A673 (cell line): Measurements from ENCODE around the gene MTM1. TPM values are rescaled to one million over a fixed set of nuclear protein-coding genes. Genes with fewer than 3 reads are reported as not detected.

Experiments used
- BruUV-seq: library from RNA; stranded (reverse); fragments of 400-500 nt; replicated peaks from 2 replicates; lab custom pipeline; 2021; lab: Mats Ljungman, UMichigan
- CTCF ChIA-PET: fragments of 300-600 bp; sonication (Branson Sonifier 250); formaldehyde crosslinking; loops from one replicate; lab custom pipeline; 2022; ENCODE audit warnings: antibody characterized with exemption; lab: Charles Lee
- POLR2A ChIA-PET: fragments of 300-600 bp; sonication (Branson Sonifier 250); formaldehyde crosslinking; loops from one replicate; lab custom pipeline; 2022; ENCODE audit warnings: antibody characterized with exemption; ENCODE audit not compliant: low non-redundant PET; lab: Charles Lee
- DNase-seq: peaks from one replicate; pipeline ENCODE4 v3.0.0-alpha.2; 2015; ENCODE audit warnings: low spot score
- H3K27ac ChIP-seq: fragments of 200-600 bp; sonication (generic); 2 replicates; pipeline ENCODE4 v1.5.1; 2016; ENCODE audit warnings: mixed run types, low read depth, mild to moderate bottlenecking, mixed read lengths, antibody characterized with exemption, low read length; ENCODE audit not compliant: poor library complexity, severe bottlenecking
- H3K27me3 ChIP-seq: fragments of 200-600 bp; sonication (generic); replicated peaks from 2 replicates; pipeline ENCODE4 v1.6.1; 2017; ENCODE audit warnings: mixed run types, low read depth, mild to moderate bottlenecking, mixed read lengths, antibody characterized with exemption, low read length; ENCODE audit not compliant: insufficient read depth, poor library complexity
- H3K36me3 ChIP-seq: fragments of 200-600 bp; sonication (generic); 2 replicates; pipeline ENCODE4 v1.6.1; 2016; ENCODE audit warnings: mixed run types, mild to moderate bottlenecking, mixed read lengths, antibody characterized with exemption, low read length; ENCODE audit not compliant: insufficient read depth, poor library complexity, severe bottlenecking
- H3K4me1 ChIP-seq: fragments of 200-600 bp; sonication (generic); 2 replicates; pipeline ENCODE4 v1.6.1; 2017; ENCODE audit warnings: mixed run types, mild to moderate bottlenecking, mixed read lengths, antibody characterized with exemption, low read length; ENCODE audit not compliant: insufficient read depth, poor library complexity, severe bottlenecking
- H3K4me3 ChIP-seq: fragments of 200-600 bp; sonication (generic); 2 replicates; pipeline ENCODE4 v1.5.1; 2016; ENCODE audit warnings: low read depth, mixed run types, mild to moderate bottlenecking, mixed read lengths, low read length; ENCODE audit not compliant: poor library complexity, severe bottlenecking
- H3K9me3 ChIP-seq: fragments of 200-600 bp; sonication (generic); 2 replicates; pipeline ENCODE4 v1.6.1; 2016; ENCODE audit warnings: mixed run types, low read depth, mild to moderate bottlenecking, mixed read lengths, antibody characterized with exemption, low read length; ENCODE audit not compliant: poor library complexity, severe bottlenecking
- CTCF ChIP-seq: fragments of 300-800, 200-600 bp; sonication (generic); conservative IDR thresholded peaks from 2 replicates; pipeline ENCODE4 v1.5.1; 2017; ENCODE audit warnings: low read depth, mild to moderate bottlenecking, antibody characterized with exemption, low read length, moderate library complexity, mixed read lengths
- EZH2 ChIP-seq: fragments of 200-600 bp; sonication (generic); IDR thresholded peaks from 2 replicates; pipeline ENCODE4 v1.6.1; 2017; ENCODE audit warnings: borderline replicate concordance, low read depth, mild to moderate bottlenecking, mixed read lengths, antibody characterized with exemption, low read length; ENCODE audit not compliant: poor library complexity, severe bottlenecking
- intact Hi-C: fragments of 100-400 bp; cut with micrococcal nuclease; formaldehyde crosslinking; loops from one replicate; pipeline ENCODE4 v1.10.0; 2022; ENCODE audit not compliant: unreplicated experiment
- total RNA-seq: library from RNA; stranded (reverse); gene quantifications from 2 replicates; pipeline ENCODE4 v1.2.3, GENCODE V29; 2021

Gene MTM1
- total RNA-seq, 1 experiment from 2014 or later: 7.1 TPM

GRCh38 chrX:150647331-150647730 lies 78.9 kb downstream of the MTM1 start:
- no peaks in the 10 kb centered on the region for H3K27me3 ChIP-seq
- CTCF ChIA-PET: no interaction called here
- TF ChIP-seq CTCF: no peak
- TF ChIP-seq EZH2: no peak
- POLR2A ChIA-PET: no interaction called here
- H3K4me1 ChIP-seq: no peaks in the 10 kb centered on the region
- no peaks in the 10 kb centered on the region for H3K36me3 ChIP-seq
- no peak overlapping the region for H3K4me3 ChIP-seq
- no peaks in the 10 kb centered on the region for H3K9me3 ChIP-seq
- no peak for DNase-seq
- H3K27ac ChIP-seq: no peak overlapping the region
- intact Hi-C loops: no loop called here
- no TSS peak for BruUV-seq

GRCh38 chrX:150648296-150648940 lies 80.0 kb downstream of the MTM1 start:
- Histone ChIP-seq H3K9me3 (no peaks in the 10 kb centered on the region), H3K27ac (no peak overlapping the region), H3K4me3 (no peak overlapping the region), H3K4me1 (no peaks in the 10 kb centered on the region), H3K27me3 (no peaks in the 10 kb centered on the region), H3K36me3 (no peaks in the 10 kb centered on the region)
- ChIA-PET POLR2A (no interaction called here), CTCF (no interaction called here)
- intact Hi-C loops: no loop called here
- no peak for DNase-seq
- BruUV-seq: no TSS peak
- TF ChIP-seq EZH2 (no peak), CTCF (no peak)

- Histone ChIP-seq H3K9me3 (no peaks in the 10 kb centered on the region), H3K36me3 (no peaks in the 10 kb centered on the region), H3K4me1 (no peaks in the 10 kb centered on the region), H3K4me3 (no peak overlapping the region), H3K27ac (no peak overlapping the region), H3K27me3 (no peaks in the 10 kb centered on the region)
- no peak for DNase-seq
- TF ChIP-seq CTCF (no peak), EZH2 (no peak)
- CTCF ChIA-PET: no interaction called here
- BruUV-seq: no TSS peak
- POLR2A ChIA-PET: no interaction called here
- intact Hi-C loops: no loop called here
Measured at GRCh38 chrX:150649096-150649870, 80.9 kb downstream of the MTM1 start.
